ENCODE measurements around the gene CMSS1.

DNA sequence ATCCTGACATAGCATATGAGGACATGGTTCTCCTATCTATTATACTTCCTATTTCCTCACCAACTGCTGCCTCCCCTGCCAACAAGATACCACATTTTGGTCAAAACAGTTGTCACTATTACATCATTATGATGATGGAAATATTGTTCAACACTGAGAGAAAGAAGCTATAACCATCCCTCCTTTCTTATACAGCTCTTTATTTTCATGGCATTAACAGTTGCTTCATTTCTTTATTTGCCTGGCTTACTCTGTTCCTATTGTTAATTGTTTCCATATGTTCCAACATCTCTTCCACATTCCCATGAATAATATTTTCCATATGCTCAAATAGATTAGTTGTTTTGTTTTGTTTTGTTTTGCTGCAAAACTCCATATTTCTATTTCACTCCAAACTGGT, 337.5 kb downstream of the CMSS1 start:
- TF ChIP-seq EP300 (IDR thresholded peaks at IDR 0.05), result no peak
- TF ChIP-seq, protein P1, sequence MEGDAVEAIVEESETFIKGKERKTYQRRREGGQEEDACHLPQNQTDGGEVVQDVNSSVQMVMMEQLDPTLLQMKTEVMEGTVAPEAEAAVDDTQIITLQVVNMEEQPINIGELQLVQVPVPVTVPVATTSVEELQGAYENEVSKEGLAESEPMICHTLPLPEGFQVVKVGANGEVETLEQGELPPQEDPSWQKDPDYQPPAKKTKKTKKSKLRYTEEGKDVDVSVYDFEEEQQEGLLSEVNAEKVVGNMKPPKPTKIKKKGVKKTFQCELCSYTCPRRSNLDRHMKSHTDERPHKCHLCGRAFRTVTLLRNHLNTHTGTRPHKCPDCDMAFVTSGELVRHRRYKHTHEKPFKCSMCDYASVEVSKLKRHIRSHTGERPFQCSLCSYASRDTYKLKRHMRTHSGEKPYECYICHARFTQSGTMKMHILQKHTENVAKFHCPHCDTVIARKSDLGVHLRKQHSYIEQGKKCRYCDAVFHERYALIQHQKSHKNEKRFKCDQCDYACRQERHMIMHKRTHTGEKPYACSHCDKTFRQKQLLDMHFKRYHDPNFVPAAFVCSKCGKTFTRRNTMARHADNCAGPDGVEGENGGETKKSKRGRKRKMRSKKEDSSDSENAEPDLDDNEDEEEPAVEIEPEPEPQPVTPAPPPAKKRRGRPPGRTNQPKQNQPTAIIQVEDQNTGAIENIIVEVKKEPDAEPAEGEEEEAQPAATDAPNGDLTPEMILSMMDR (IDR thresholded peaks at IDR 0.05), result no peak

Data from esophagus muscularis mucosa (tissue), 3 donors.